Measurements from ENCODE around the gene IFITM5.

DNA sequence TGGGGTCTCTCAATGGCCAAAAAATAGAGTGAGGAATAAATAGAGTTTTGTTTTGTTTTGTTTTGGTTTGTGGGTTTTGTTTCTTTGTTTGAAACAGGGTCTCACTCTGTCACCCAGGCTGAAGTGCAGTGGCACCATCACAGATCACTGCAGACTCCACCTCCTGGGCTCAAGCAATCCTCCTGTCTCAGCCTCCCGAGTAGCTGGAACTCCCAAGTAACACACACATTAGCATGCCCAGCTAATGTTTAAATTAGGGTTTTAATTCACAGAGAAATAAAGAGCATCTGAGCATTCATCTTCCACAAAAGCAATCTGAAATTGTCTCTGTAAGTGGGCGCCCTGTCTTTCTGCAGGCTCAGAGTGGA, 30.5 kb upstream of the IFITM5 start:
- TF ChIP-seq, protein P1, sequence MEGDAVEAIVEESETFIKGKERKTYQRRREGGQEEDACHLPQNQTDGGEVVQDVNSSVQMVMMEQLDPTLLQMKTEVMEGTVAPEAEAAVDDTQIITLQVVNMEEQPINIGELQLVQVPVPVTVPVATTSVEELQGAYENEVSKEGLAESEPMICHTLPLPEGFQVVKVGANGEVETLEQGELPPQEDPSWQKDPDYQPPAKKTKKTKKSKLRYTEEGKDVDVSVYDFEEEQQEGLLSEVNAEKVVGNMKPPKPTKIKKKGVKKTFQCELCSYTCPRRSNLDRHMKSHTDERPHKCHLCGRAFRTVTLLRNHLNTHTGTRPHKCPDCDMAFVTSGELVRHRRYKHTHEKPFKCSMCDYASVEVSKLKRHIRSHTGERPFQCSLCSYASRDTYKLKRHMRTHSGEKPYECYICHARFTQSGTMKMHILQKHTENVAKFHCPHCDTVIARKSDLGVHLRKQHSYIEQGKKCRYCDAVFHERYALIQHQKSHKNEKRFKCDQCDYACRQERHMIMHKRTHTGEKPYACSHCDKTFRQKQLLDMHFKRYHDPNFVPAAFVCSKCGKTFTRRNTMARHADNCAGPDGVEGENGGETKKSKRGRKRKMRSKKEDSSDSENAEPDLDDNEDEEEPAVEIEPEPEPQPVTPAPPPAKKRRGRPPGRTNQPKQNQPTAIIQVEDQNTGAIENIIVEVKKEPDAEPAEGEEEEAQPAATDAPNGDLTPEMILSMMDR (IDR thresholded peaks at IDR 0.05) = no peak
- no peak for TF ChIP-seq POLR2A (IDR thresholded peaks at IDR 0.05)

All from thyroid gland (tissue), 4 donors.